ENCODE measurements around the gene ZDHHC14.

DNA sequence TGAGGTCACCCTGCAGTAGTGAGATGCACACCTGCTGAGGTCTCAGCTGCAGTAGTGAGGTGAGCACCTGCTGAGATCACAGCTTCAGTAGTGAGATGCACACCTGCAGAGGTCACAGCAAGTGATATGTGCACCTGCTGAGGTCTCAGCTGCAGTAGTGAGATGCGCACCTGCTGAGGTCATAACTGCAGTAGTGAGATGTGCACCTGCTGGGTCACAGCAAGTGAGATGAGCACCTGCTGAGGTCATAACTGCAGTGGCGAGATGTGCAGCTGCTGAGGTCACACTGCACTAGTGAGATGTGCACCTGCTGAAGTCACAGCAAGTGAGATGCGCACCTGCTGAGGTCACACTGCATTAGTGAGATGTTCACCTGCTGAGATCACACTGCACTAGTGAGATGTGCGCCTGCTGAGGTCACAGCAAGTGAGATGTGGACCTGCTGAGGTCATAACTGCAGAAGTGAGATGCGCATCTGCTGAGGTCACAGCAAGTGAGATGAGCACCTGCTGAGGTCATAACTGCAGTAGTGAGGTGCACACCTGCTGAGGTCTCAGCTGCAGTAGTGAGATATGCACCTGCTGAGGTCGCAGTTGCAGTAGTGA, 20.8 kb downstream of the ZDHHC14 start:
- TF ChIP-seq, protein P1, sequence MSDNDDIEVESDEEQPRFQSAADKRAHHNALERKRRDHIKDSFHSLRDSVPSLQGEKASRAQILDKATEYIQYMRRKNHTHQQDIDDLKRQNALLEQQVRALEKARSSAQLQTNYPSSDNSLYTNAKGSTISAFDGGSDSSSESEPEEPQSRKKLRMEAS (IDR thresholded peaks at IDR 0.05) = no peak
- TF ChIP-seq POLR2A (IDR thresholded peaks at IDR 0.05; ENCODE audit: low read length) (no peak), RCOR1 (IDR thresholded peaks at IDR 0.05; ENCODE audit: low read depth, low read length) (no peak), KDM1A (IDR thresholded peaks at IDR 0.05; ENCODE audit: low read depth) (no peak), EP300 (IDR thresholded peaks at IDR 0.05) (no peak)

Data from A549 (cell line).